HCT116 (cell line): ENCODE measurements around the gene MCOLN1. TPM values are rescaled to one million over a fixed set of nuclear protein-coding genes. Genes with fewer than 3 reads are reported as not detected.

Source experiments
- ATAC-seq: fragments of 200-7000 bp; cut with Tn5 transposase; 2 replicates; pipeline ENCODE4 v1.9.1; 2020; ENCODE audit warnings: mild to moderate bottlenecking, moderate library complexity
- BruUV-seq: library from RNA; stranded (reverse); fragments of 400-500 nt; replicated peaks from 2 replicates; lab custom pipeline; 2021; lab: Mats Ljungman, UMichigan
- CTCF ChIA-PET: fragments of 300-600 bp; sonication (Branson Sonifier 250); formaldehyde crosslinking; loops from one replicate; lab custom pipeline; 2021; ENCODE audit warnings: antibody characterized with exemption; lab: Charles Lee
- POLR2A ChIA-PET: fragments of 300-600, 350-600 bp; sonication (Branson Sonifier 250); formaldehyde crosslinking; loops from one replicate; lab custom pipeline; 2021; ENCODE audit warnings: antibody characterized with exemption; lab: Charles Lee
- RAD21 ChIA-PET, 2 experiments: fragments of 300-600 bp; sonication (Branson Sonifier 250); formaldehyde crosslinking; loops; one replicate each; lab custom pipeline; 2023; ENCODE audit warnings: low total read pairs in 2 of 2; ENCODE audit not compliant: uncharacterized antibody in 2 of 2, unreplicated experiment in 2 of 2, low non-redundant PET in 1 of 2; lab: Charles Lee
- DNase-seq: peaks from one replicate; pipeline ENCODE4 v3.0.0-alpha.2; 2010; ENCODE audit warnings: low read depth, low spot score
- H2AFZ ChIP-seq: fragments of 200-600 bp; shearing (Covaris generic), sonication (generic); 2 replicates; pipeline ENCODE4 v1.6.1; 2017; ENCODE audit warnings: low read depth, mixed run types, mixed read lengths, antibody characterized with exemption, low read length; ENCODE audit not compliant: poor library complexity, severe bottlenecking
- H3K27ac ChIP-seq: 2 replicates; pipeline ENCODE4 v1.5.1; 2012; ENCODE audit warnings: low read depth, low read length
- H3K27me3 ChIP-seq: fragments of 200-600 bp; sonication (generic); 2 replicates; pipeline ENCODE4 v1.6.1; 2016; ENCODE audit warnings: mixed run types, low read length, mixed read lengths; ENCODE audit not compliant: insufficient read depth
- H3K36me3 ChIP-seq, 2 experiments: fragments of 200-500 bp in 1 of 2; fragments of 200-600 bp in 1 of 2; sonication (Bioruptor generic) in 1 of 2; sonication (generic) in 1 of 2; 2 replicates each; pipeline versions ENCODE4 v1.5.1 to v1.6.1; 2014 to 2016; ENCODE audit warnings: low read length in 2 of 2, inconsistent platforms in 1 of 2, mixed read lengths in 1 of 2, mixed run types in 1 of 2; ENCODE audit not compliant: insufficient read depth in 2 of 2, control insufficient read depth in 1 of 2
- H3K4me1 ChIP-seq, 2 experiments: fragments of 200-600 bp in 1 of 2; sonication (generic) in 1 of 2; 2 replicates each; pipeline versions ENCODE4 v1.5.1 to v1.6.1; 2012 to 2017; ENCODE audit warnings: low read length in 2 of 2, inconsistent platforms in 1 of 2, mild to moderate bottlenecking in 1 of 2, mixed read lengths in 1 of 2, mixed run types in 1 of 2, moderate library complexity in 1 of 2; ENCODE audit not compliant: insufficient read depth in 2 of 2, control insufficient read depth in 1 of 2
- H3K4me2 ChIP-seq: fragments of 200-600 bp; sonication (generic); 2 replicates; pipeline ENCODE4 v1.6.1; 2017; ENCODE audit warnings: mixed run types, low read length, mixed read lengths
- H3K4me3 ChIP-seq, 2 experiments: fragments of 200-600 bp in 1 of 2; sonication (generic) in 1 of 2; replicated peaks in 1 of 2; 2 replicates each; pipeline ENCODE4 v1.5.1; 2011 to 2016; ENCODE audit warnings: low read length in 2 of 2, control low read depth in 1 of 2, low read depth in 1 of 2, mild to moderate bottlenecking in 1 of 2, mixed read lengths in 1 of 2, mixed run types in 1 of 2
- H3K79me2 ChIP-seq: fragments of 200-600 bp; sonication (generic); 2 replicates; pipeline ENCODE4 v1.6.1; 2017; ENCODE audit warnings: mild to moderate bottlenecking, mixed run types, low read length, moderate library complexity, mixed read lengths; ENCODE audit not compliant: insufficient read depth
- H3K9ac ChIP-seq: fragments of 200-600 bp; sonication (generic); 2 replicates; pipeline ENCODE4 v1.6.1; 2016; ENCODE audit warnings: low read length, mixed read lengths
- H3K9me2 ChIP-seq: fragments of 200-600 bp; sonication (generic), shearing (Covaris generic); 2 replicates; pipeline ENCODE4 v1.6.1; 2017; ENCODE audit warnings: mixed run types, mild to moderate bottlenecking, moderate library complexity; ENCODE audit not compliant: insufficient read depth
- H3K9me3 ChIP-seq, 2 experiments: fragments of 200-500 bp in 1 of 2; fragments of 200-600 bp in 1 of 2; sonication (Bioruptor generic) in 1 of 2; sonication (generic) in 1 of 2; 2 replicates each; pipeline ENCODE4 v1.6.1; 2014 to 2017; ENCODE audit warnings: low read length in 2 of 2, mixed read lengths in 2 of 2, inconsistent platforms in 1 of 2, low read depth in 1 of 2, mild to moderate bottlenecking in 1 of 2, mixed run types in 1 of 2, moderate library complexity in 1 of 2; ENCODE audit not compliant: control insufficient read depth in 1 of 2, insufficient read depth in 1 of 2
- H4K20me1 ChIP-seq: fragments of 200-600 bp; sonication (generic), shearing (Covaris generic); 2 replicates; pipeline ENCODE4 v1.6.1; 2017; ENCODE audit warnings: mixed run types, mild to moderate bottlenecking, moderate library complexity; ENCODE audit not compliant: insufficient read depth
- CTCF ChIP-seq, 3 experiments: fragments of 200-600 bp in 1 of 3; sonication (generic) in 1 of 3; IDR thresholded peaks in 2 of 3; conservative IDR thresholded peaks in 1 of 3; 2 replicates each; pipeline ENCODE4 v1.5.1; 2012 to 2017; ENCODE audit warnings: low read depth in 2 of 3, low read length in 2 of 3, antibody characterized with exemption in 1 of 3, borderline replicate concordance in 1 of 3, control low read depth in 1 of 3, mild to moderate bottlenecking in 1 of 3, mixed read lengths in 1 of 3, mixed run types in 1 of 3, moderate library complexity in 1 of 3; ENCODE audit not compliant: insufficient read depth in 1 of 3
- EGR1 ChIP-seq: IDR thresholded peaks from 2 replicates; pipeline ENCODE4 v1.6.1; 2012; ENCODE audit warnings: low read depth
- ELF1 ChIP-seq: IDR thresholded peaks from 2 replicates; pipeline ENCODE4 v1.6.1; 2012; ENCODE audit warnings: low read depth, borderline replicate concordance
- EZH2 ChIP-seq: fragments of 200-600 bp; sonication (generic); IDR thresholded peaks from 2 replicates; pipeline ENCODE4 v1.6.1; 2017; ENCODE audit warnings: antibody characterized with exemption, mixed run types
- FOSL1 ChIP-seq: IDR thresholded peaks from 2 replicates; pipeline ENCODE4 v1.6.1; 2012; ENCODE audit warnings: low read depth
- MAX ChIP-seq: IDR thresholded peaks from 2 replicates; pipeline ENCODE4 v1.6.1; 2012
- POLR2AphosphoS5 ChIP-seq: IDR thresholded peaks from 2 replicates; pipeline ENCODE4 v1.6.1; 2011; ENCODE audit warnings: mild to moderate bottlenecking, low read depth, low read length, moderate library complexity
- RAD21 ChIP-seq: IDR thresholded peaks from 2 replicates; pipeline ENCODE4 v1.6.1; 2012; ENCODE audit warnings: low read depth, mild to moderate bottlenecking
- REST ChIP-seq: IDR thresholded peaks from 2 replicates; pipeline ENCODE4 v1.6.1; 2012; ENCODE audit warnings: low read depth
- SRF ChIP-seq: IDR thresholded peaks from 2 replicates; pipeline ENCODE4 v1.6.1; 2012; ENCODE audit warnings: low read depth
- YY1 ChIP-seq: IDR thresholded peaks from 2 replicates; pipeline ENCODE4 v1.6.1; 2011; ENCODE audit warnings: low read length, low read depth, moderate library complexity, mild to moderate bottlenecking; ENCODE audit not compliant: insufficient replicate concordance; ENCODE audit errors: extremely low read depth
- ZFX ChIP-seq: fragments of 450-650 bp; IDR thresholded peaks from 2 replicates; pipeline ENCODE4 v1.6.1; 2017
- ZNF274 ChIP-seq: fragments of 200-500 bp; sonication (Bioruptor generic); IDR thresholded peaks from 2 replicates; pipeline ENCODE4 v1.6.1; 2014; ENCODE audit warnings: mild to moderate bottlenecking, low read depth, low read length, inconsistent platforms
- intact Hi-C: fragments of 100-400 bp; cut with micrococcal nuclease; formaldehyde crosslinking; loops from 2 replicates; pipeline ENCODE4 v1.10.0; 2022
- total RNA-seq: library from RNA; stranded (reverse); gene quantifications from one replicate; pipeline ENCODE4 v1.2.1, GENCODE V29; 2021; ENCODE audit not compliant: unreplicated experiment

Gene MCOLN1
- total RNA-seq, 1 experiment from 2014 or later: 19.1 TPM

- CTCF ChIA-PET: interaction anchor here (0.9 kb wide), 1 partner anchor 52 kb away, joined by 3 read pairs; no protein-coding TSS in a partner anchor
Observed at GRCh38 chr19:7516333-7516732, 6.1 kb upstream of the MCOLN1 start.

DNA sequence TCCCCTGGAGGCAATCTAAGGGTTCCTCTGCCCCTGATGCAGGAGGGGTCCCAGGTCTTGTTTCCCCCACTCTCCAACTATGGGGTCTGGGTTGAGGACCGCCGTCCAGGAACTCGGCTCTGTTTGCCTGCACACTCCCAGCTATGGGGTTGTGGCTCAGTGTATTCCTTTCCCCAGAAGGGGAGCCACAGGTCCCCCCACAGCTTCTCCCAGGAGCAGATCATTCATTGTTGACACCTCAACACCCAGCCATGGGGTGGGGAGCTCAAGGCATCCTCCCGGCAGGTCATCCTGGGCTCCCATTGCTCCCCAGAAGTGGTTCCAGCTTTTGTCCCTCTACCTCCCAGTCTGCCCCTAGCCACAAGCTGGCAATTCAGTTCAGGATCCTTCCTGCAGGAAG lies 5.5 kb upstream of the MCOLN1 start:
- Histone ChIP-seq H3K27ac (no peak overlapping the region), H3K9ac (peak overlapping the region; percentile 49; the same call in 1 of the 2 replicates), H3K4me3 (peak overlapping the region; percentile 50 to 54; a peak in 3 of 4 replicates), H3K9me2 (no peaks in the 10 kb centered on the region), H3K79me2 (no peaks in the 10 kb centered on the region), H3K27me3 (no peaks in the 10 kb centered on the region), H4K20me1 (no peaks in the 10 kb centered on the region), H3K4me2 (peak overlapping the region; percentile 82), H2AFZ (no peak overlapping the region), H3K4me1 (peaks cover 8 to 23% of the 10 kb centered on the region in 2 experiments), H3K36me3 (no peaks in the 10 kb centered on the region), H3K9me3 (no peaks in the 10 kb centered on the region)
- intact Hi-C loops: no loop called here
- DNase-seq (no peak), ATAC-seq (no peak)
- CTCF ChIA-PET: no interaction called here
- RAD21 ChIA-PET: interaction anchor here in 1 of 2 experiments (0.6 kb wide), 1 partner anchor 34 kb away, joined by 3 read pairs; no protein-coding TSS in a partner anchor
- POLR2A ChIA-PET: interaction anchor here (1.2 to 2.3 kb wide), 2 partner anchors 11 to 18 kb away, joined by 3 to 9 read pairs; partner anchors contain the start of gene PNPLA6
- no TSS peak for BruUV-seq
- TF ChIP-seq EGR1 (no peak), FOSL1 (no peak), YY1 (no peak), ELF1 (no peak), ZFX (no peak), CTCF (IDR thresholded peaks at IDR 0.05 in 2 of 3, conservative IDR thresholded peaks at IDR 0.05 in 1 of 3; ENCODE audit: borderline replicate concordance in 1 of 3, insufficient read depth in 1 of 3, low read depth in 2 of 3, low read length in 2 of 3) (no peak), REST (no peak), POLR2AphosphoS5 (no peak), SRF (no peak)

More at GRCh38 chr19:7516333-7516732, 6.1 kb upstream of the MCOLN1 start:
- no peak overlapping the region; the same call in 1 of the 2 replicates for H3K27ac ChIP-seq
- peak overlapping the region; percentile 49 for H3K9ac ChIP-seq
- POLR2A ChIA-PET: interaction anchor here (2.3 kb wide), 1 partner anchor 10 kb away, joined by 9 read pairs; no protein-coding TSS in a partner anchor
- TF ChIP-seq RAD21: no peak
- no peak for TF ChIP-seq EGR1
- TF ChIP-seq FOSL1: no peak
- TF ChIP-seq POLR2AphosphoS5: no peak
- no peak for TF ChIP-seq EZH2
- no peak for TF ChIP-seq ZNF274
- TF ChIP-seq SRF: no peak
- TF ChIP-seq MAX: no peak
- no TSS peak for BruUV-seq
- H3K9me3 ChIP-seq: no peaks in the 10 kb centered on the region
- intact Hi-C loops: no loop called here
- no peaks in the 10 kb centered on the region for H3K9me2 ChIP-seq
- H3K4me3 ChIP-seq: peak overlapping the region; percentile 50 to 54
- H3K4me2 ChIP-seq: peak overlapping the region; percentile 82
- ATAC-seq (peak; percentile 9; the same call in 1 of the 2 replicates), DNase-seq (no peak)
- peaks cover 6 to 20% of the 10 kb centered on the region in 2 experiments for H3K4me1 ChIP-seq
- H3K36me3 ChIP-seq: no peaks in the 10 kb centered on the region
- H4K20me1 ChIP-seq: no peaks in the 10 kb centered on the region
- H3K27me3 ChIP-seq: no peaks in the 10 kb centered on the region
- no peaks in the 10 kb centered on the region for H3K79me2 ChIP-seq
- RAD21 ChIA-PET: interaction anchor here in 1 of 2 experiments (0.6 kb wide), 1 partner anchor 35 kb away, joined by 3 read pairs; no protein-coding TSS in a partner anchor
- no peak overlapping the region for H2AFZ ChIP-seq
